K562 treated with DMSO at 1 percent for 12 hours (cell line): ENCODE measurements around the gene AGR2. TPM values are rescaled to one million over a fixed set of nuclear protein-coding genes. Genes with fewer than 3 reads are reported as not detected.

Experiments used
- total RNA-seq: library from RNA; unstranded; fragments of 300-600 nt; gene quantifications from 2 replicates; pipeline ENCODE4 v1.2.3, GENCODE V29; 2022; ENCODE audit not compliant: insufficient read depth

AGR2 gene
- not detected in 2 replicates for total RNA-seq

GRCh38 chr7:16804674-16805439, at the start of gene AGR2:
AGR2 (minus strand) TSS chr7:16804999; CDS start chr7:16801796, 3,203 bp downstream.

GRCh38 chr7:16753102-16753931, 51.5 kb downstream of the AGR2 start, which contains the start of gene TSPAN13:
TSPAN13 (plus strand) TSS chr7:16753755; CDS start chr7:16753968, 213 bp downstream.

Other genes starting within 250 kb of the AGR2 start
- gene ANKMY2, start 159.2 kb downstream of the AGR2 start, total RNA-seq, result 21.9 and 108 TPM in 2 replicates
- gene BZW2, start 158.8 kb downstream of the AGR2 start, total RNA-seq, result 42.8 and 64.2 TPM in 2 replicates
- gene TSPAN13, start 51.2 kb downstream of the AGR2 start, total RNA-seq, result 32.6 and 52.1 TPM in 2 replicates
- not detected in 2 replicates for gene AGR3, start 77.0 kb upstream of the AGR2 start, total RNA-seq